Omental fat pad (tissue), 4 donors: ENCODE results near the gene RAB5B. TPM values are rescaled to one million over a fixed set of nuclear protein-coding genes. Genes with fewer than 3 reads are reported as not detected.
A peak's percentile ranks its signal among the peaks of the same experiment; 100 is the strongest.

Experiments
- ATAC-seq: fragments of 150-250 bp; one replicate; pipeline ENCODE4 v1.9.1; 2016; ENCODE audit warnings: mild to moderate bottlenecking, moderate library complexity; ENCODE audit not compliant: low FRiP score
- DNase-seq: peaks from one replicate; pipeline ENCODE4 v3.0.0-alpha.2; 2019; ENCODE audit warnings: low spot score
- total RNA-seq, 4 donors: library from RNA; depleted of rRNA; stranded (reverse); fragments of >200 nt; gene quantifications; one replicate each; pipeline ENCODE4 v1.1.0, GENCODE V29; 2016
- TF ChIP-seq, protein P1 (sequence below), 3 donors: fragments of 450-650 bp; IDR thresholded peaks; one replicate each; pipeline ENCODE4 v1.5.1; 2016 to 2017; ENCODE audit warnings: antibody characterized with exemption in 3 of 3, mild to moderate bottlenecking in 3 of 3, moderate library complexity in 2 of 3

The RAB5B gene
- total RNA-seq, 4 donors from 2014 or later: 46.2 to 71.5 (median 64.8) TPM

GRCh38 chr12:56004211-56004610, 30.3 kb downstream of the RAB5B start:
- TF ChIP-seq, protein P1, sequence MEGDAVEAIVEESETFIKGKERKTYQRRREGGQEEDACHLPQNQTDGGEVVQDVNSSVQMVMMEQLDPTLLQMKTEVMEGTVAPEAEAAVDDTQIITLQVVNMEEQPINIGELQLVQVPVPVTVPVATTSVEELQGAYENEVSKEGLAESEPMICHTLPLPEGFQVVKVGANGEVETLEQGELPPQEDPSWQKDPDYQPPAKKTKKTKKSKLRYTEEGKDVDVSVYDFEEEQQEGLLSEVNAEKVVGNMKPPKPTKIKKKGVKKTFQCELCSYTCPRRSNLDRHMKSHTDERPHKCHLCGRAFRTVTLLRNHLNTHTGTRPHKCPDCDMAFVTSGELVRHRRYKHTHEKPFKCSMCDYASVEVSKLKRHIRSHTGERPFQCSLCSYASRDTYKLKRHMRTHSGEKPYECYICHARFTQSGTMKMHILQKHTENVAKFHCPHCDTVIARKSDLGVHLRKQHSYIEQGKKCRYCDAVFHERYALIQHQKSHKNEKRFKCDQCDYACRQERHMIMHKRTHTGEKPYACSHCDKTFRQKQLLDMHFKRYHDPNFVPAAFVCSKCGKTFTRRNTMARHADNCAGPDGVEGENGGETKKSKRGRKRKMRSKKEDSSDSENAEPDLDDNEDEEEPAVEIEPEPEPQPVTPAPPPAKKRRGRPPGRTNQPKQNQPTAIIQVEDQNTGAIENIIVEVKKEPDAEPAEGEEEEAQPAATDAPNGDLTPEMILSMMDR (IDR thresholded peaks at IDR 0.05): no peak
- DNase-seq (no peak), ATAC-seq (no peak)

DNA sequence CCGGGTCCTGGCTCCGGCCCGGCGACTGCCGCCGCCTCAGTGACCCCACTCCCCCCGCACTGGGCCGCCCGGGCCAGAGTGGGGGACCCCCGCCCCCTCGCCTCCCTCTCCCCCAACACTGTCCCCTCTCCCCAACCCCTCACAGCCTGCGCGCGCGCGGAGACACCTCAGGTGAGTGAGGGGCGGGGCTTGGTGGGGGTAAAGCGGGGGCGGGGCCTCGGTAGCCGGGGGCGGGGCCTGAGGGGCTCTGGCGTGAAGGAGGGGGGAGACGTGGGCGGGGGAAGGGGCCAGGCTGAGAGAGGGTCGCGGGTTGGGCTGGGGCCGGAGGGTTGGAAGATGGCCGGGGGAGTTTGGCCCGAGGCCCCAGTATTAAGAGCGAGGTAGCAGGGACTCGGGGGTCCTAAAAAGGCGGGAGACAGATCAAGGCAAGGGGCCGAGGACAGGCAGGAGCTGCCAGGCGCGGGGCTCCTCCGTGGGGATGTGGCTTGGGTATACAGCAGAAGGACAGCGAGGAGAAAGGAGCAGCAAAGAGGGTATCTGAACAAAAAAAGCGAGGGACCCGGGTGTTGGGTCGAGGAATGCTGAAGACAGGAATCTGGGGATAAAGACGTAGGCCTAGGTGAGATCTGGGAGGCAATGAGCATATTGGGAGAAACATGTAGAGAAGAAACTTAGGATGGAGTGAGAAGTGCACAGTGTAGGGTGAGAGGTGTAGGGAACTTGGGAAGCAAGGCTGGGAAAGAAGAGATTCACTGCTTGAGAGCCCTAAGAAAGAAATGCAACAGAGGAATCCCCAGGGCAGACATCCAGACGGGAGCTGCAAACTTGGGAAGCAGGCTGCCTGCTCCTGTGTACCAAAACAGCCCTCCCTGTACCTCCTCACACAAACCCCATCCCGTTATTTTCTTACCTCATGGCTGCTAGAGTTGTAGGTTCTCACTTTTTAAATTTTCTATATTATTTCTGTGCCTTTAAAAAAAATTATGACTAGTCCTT, 34.0 kb downstream of the RAB5B start:
- TF ChIP-seq, protein P1 (IDR thresholded peaks at IDR 0.05): no peak
- peak; percentile 48 for DNase-seq
- peak; percentile 55 for ATAC-seq

DNA sequence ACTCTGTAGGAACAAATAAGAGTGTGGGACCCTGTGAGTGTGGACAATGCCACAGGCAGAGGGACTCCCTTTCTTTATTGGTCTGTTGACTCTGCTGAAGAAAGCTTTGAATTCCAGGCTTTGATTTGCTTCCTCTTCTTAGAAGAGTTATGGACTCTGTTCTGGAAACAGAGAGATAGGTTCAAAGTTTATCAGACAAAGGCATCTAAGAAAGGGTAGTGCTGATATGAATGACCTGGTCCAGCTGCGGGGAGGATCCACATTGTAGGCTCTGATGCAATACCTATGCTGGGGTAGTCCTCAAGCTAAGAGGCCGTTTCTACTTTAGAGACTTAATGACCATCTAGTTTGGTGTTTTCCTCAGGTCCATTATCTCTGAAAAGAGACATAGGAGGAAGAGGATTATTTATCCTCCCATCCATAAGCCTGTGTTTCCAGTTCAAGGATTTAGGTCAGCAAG, 36.3 kb downstream of the RAB5B start:
- DNase-seq: no peak
- TF ChIP-seq, protein P1 (IDR thresholded peaks at IDR 0.05): no peak
- ATAC-seq: no peak

DNA sequence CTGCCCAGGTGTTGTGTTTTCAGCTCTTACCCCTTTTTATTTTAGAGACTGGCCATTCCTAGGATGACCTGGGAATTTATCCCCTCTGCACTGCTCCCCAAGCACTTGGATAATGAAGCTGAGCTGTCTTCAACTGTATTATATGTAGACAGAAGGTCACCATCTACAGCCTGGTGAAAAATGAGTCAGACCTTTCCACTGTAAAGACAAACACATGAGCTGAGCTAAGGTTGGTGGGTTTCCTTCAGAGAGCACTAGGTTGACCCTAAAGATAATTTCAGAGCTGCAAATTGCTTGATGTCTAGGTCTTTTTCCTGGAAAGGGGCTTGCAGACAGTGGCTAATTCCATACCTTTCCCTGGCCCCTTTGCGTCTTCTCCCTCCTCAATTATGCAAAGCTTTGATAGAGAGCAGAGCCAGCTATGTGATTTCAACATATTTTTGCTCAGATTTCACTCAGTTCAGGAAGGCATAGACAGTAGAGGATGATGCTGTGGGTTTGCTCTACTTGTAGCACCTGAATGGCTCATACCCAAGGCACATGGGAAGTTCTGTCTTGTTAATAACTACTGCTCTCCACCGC, 37.7 kb downstream of the RAB5B start:
- ATAC-seq (no peak), DNase-seq (no peak)
- TF ChIP-seq, protein P1 (IDR thresholded peaks at IDR 0.05): no peak

- ATAC-seq: no peak
- DNase-seq: no peak
- TF ChIP-seq, protein P1 (IDR thresholded peaks at IDR 0.05): no peak
Measured at GRCh38 chr12:56013482-56013881, 39.6 kb downstream of the RAB5B start.

- no peak for DNase-seq
- TF ChIP-seq, protein P1 (IDR thresholded peaks at IDR 0.05): no peak
- ATAC-seq: no peak
Measured at GRCh38 chr12:56014205-56014604, 40.3 kb downstream of the RAB5B start.
